Measurements from ENCODE around the gene PPT1. TPM values are rescaled to one million over a fixed set of nuclear protein-coding genes. Genes with fewer than 3 reads are reported as not detected.
"Not testable (repeated sequence)": the region's sequence is repeated elsewhere in the genome, so short reads cannot be mapped to it uniquely, and the experiment has no call there.

The PPT1 gene
- total RNA-seq, 3 donors from 2014 or later = 16.7 to 63.1 (median 39.1) TPM

DNA sequence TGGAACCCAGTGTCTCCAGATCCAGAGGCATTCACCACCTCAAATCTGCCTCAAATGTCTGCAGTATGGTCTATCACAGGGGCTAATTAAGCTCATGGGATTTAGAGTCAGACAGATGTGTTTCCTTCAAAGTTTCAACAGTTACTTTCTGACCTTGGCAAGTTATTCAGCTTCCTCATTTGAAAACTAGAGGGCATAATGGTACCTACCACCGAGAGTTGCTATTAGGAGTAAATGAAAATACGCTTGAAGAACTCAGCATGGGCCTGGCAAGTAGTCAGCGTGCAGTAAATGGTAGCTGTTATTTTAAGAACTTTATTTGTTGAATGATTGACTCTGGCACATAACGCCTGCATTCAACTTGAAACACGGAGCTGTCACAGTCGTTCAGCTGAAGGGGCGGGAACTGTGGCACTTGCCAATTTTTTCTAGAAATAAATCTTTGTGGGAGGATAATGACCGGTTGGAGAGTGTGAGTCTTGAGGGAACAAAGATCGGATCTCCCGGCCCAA, 57.8 kb downstream of the PPT1 start:
- ATAC-seq = no peak
- Histone ChIP-seq H3K9me3 (no peaks in the 10 kb centered on the region), H3K4me1 (ENCODE audit: low read depth) (peaks cover 52% of the 10 kb centered on the region), H3K4me3 (peak overlapping the region; percentile 95), H3K36me3 (ENCODE audit: low read depth) (no peaks in the 10 kb centered on the region)
- peak in 1 of 3 donors; percentile 79 for DNase-seq
- TF ChIP-seq, protein P1, sequence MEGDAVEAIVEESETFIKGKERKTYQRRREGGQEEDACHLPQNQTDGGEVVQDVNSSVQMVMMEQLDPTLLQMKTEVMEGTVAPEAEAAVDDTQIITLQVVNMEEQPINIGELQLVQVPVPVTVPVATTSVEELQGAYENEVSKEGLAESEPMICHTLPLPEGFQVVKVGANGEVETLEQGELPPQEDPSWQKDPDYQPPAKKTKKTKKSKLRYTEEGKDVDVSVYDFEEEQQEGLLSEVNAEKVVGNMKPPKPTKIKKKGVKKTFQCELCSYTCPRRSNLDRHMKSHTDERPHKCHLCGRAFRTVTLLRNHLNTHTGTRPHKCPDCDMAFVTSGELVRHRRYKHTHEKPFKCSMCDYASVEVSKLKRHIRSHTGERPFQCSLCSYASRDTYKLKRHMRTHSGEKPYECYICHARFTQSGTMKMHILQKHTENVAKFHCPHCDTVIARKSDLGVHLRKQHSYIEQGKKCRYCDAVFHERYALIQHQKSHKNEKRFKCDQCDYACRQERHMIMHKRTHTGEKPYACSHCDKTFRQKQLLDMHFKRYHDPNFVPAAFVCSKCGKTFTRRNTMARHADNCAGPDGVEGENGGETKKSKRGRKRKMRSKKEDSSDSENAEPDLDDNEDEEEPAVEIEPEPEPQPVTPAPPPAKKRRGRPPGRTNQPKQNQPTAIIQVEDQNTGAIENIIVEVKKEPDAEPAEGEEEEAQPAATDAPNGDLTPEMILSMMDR (IDR thresholded peaks at IDR 0.05) = no peak
- intact Hi-C loops (cut with DNase I, micrococcal nuclease) = no loop called here

DNA sequence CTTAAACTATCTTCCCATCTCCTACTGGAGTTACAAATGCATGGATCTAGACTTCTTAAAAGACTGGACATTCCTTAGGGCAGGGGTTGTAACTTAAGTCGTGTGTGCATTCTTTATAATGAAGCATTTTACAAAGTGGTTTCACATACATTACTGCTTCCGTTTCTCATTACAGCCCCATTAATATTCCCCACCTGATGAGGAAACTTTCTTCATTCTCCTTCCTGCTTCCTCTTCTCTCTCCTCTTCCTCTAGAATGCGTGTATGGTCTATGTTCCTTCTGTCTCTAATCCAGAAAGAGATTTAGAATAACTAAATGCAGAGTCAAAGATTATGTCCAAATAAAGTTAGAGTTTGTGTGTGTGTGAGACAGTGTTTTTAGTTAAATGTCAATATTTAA, 58.4 kb downstream of the PPT1 start:
- ATAC-seq = no peak
- H3K4me3 ChIP-seq = peak overlapping the region; percentile 95
- TF ChIP-seq, protein P1 (IDR thresholded peaks at IDR 0.05) = no peak
- intact Hi-C loops (cut with DNase I, micrococcal nuclease) = no loop called here
- no peaks in the 10 kb centered on the region for H3K36me3 ChIP-seq (ENCODE audit: low read depth)
- H3K9me3 ChIP-seq = no peaks in the 10 kb centered on the region
- DNase-seq = no peak
- H3K4me1 ChIP-seq (ENCODE audit: low read depth) = peaks cover 48% of the 10 kb centered on the region

DNA sequence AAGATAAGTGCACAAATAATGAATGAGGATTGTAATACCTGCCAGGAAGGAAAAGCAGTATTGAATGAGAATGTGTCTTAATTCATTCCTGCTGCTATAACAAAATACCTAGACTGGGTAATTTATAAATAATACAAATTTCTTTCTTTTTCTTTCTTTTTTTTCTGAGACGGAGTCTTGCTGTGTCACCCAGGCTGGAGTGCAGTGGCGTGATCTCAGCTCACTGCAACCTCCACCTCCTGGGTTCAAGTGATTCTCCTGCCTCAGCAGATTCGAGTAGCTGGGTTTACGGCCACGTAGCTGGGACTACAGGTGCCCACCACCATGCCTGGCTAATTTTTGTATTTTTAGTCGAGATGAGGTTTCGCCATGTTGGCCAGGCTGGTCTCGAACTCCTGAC, 59.8 kb downstream of the PPT1 start:
- ATAC-seq; intact Hi-C loops (cut with DNase I, micrococcal nuclease); DNase-seq; H3K36me3 ChIP-seq (ENCODE audit: low read depth); H3K9me3 ChIP-seq; H3K4me3 ChIP-seq: not testable (repeated sequence)
- peaks cover 37% of the 10 kb centered on the region for H3K4me1 ChIP-seq (ENCODE audit: low read depth)

DNA sequence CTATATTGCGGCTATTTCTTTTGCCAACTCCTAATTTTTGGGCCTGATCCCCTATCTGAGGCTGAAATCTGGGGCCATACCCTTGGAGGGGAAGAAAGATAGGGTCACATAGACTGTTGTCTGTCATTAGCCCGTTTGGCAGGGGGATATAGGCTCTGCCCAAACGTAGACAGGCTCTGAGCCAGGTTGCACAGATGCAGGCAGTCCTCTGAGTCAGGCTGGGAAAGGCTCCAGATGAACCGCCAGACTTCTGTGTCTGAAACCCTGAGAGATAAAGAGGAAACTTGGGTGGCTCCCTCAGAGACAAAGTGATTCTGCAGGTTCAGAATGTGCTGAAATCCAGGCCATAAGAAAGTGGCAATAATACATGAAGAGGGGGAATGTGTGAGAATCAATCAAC, 60.5 kb downstream of the PPT1 start:
- TF ChIP-seq, protein P1 (IDR thresholded peaks at IDR 0.05) = no peak
- ATAC-seq = no peak
- intact Hi-C loops (cut with DNase I, micrococcal nuclease) = no loop called here
- DNase-seq = peak in 1 of 3 donors; percentile 57
- no peaks in the 10 kb centered on the region for H3K36me3 ChIP-seq (ENCODE audit: low read depth)
- peaks cover 35% of the 10 kb centered on the region for H3K4me1 ChIP-seq (ENCODE audit: low read depth)
- no peaks in the 10 kb centered on the region for H3K9me3 ChIP-seq
- no peak overlapping the region for H3K4me3 ChIP-seq

DNA sequence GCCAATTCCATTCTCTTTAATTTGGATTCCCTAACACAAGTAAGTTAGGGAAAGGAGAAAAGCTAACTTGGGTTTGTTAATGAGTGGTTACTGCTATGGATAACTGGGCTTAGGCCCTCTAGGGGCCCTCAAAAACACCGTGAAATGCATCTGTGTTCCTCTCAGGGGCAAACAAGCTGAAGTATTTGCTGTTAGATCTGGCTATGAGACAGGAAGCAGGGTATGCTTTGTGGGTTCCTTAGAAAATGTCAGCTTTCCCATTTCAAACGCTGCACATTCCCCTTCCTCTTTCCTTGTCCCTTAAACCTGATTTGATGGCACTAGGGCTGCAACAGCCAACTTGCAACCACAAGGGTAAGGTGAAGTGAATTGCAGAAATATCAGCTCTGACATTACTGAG, 62.2 kb downstream of the PPT1 start:
- TF ChIP-seq, protein P1 (IDR thresholded peaks at IDR 0.05) = no peak
- DNase-seq (no peak), ATAC-seq (no peak)
- peaks cover 41% of the 10 kb centered on the region for H3K4me1 ChIP-seq (ENCODE audit: low read depth)
- intact Hi-C loops (cut with DNase I, micrococcal nuclease) = no loop called here
- no peaks in the 10 kb centered on the region for H3K9me3 ChIP-seq
- H3K36me3 ChIP-seq (ENCODE audit: low read depth) = no peaks in the 10 kb centered on the region
- no peak overlapping the region for H3K4me3 ChIP-seq

DNA sequence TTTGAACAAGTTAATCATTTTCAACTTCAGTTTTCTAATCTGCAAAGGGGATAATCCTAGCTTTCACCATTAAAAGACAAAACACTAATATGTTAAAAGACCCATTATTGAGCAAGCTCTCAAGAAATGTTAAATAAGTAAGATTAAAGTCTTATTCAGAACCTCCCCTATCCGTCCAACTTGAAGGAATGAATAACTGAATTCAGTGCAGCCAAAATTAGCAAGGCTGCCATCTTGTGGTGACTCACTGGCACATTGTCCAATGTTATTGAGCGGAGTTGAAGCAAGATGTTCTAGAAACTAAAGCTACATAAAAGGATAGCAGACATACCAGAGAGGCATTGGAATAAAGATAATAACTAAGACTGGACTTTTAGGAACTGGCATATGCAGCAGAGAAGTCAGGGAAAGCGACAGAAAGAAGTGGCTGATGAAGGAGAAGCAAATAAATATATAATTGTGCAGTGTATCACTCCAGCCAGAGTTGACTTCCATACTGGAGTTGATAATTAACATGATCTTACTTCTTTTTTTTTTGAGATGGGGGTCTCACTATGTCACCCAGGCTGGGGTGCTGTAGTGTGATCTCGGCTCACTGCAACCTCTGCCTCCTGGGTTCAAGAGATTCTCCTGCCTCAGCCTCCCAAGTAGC, 64.7 kb downstream of the PPT1 start:
- no peaks in the 10 kb centered on the region for H3K9me3 ChIP-seq
- TF ChIP-seq, protein P1 (IDR thresholded peaks at IDR 0.05) = peak; percentile 35
- DNase-seq = peak in 1 of 3 donors; percentile 86
- no peak overlapping the region for H3K4me3 ChIP-seq
- peak; percentile 52 for ATAC-seq
- H3K36me3 ChIP-seq (ENCODE audit: low read depth) = no peaks in the 10 kb centered on the region
- peaks cover 34% of the 10 kb centered on the region for H3K4me1 ChIP-seq (ENCODE audit: low read depth)
- intact Hi-C loops (cut with DNase I, micrococcal nuclease) = no loop called here

Data from mucosa of descending colon (tissue), 3 donors.